ENCODE data around the gene TMEM86B.
A peak's percentile ranks its signal among the peaks of the same experiment; 100 is the strongest.

The TMEM86B gene

DNA sequence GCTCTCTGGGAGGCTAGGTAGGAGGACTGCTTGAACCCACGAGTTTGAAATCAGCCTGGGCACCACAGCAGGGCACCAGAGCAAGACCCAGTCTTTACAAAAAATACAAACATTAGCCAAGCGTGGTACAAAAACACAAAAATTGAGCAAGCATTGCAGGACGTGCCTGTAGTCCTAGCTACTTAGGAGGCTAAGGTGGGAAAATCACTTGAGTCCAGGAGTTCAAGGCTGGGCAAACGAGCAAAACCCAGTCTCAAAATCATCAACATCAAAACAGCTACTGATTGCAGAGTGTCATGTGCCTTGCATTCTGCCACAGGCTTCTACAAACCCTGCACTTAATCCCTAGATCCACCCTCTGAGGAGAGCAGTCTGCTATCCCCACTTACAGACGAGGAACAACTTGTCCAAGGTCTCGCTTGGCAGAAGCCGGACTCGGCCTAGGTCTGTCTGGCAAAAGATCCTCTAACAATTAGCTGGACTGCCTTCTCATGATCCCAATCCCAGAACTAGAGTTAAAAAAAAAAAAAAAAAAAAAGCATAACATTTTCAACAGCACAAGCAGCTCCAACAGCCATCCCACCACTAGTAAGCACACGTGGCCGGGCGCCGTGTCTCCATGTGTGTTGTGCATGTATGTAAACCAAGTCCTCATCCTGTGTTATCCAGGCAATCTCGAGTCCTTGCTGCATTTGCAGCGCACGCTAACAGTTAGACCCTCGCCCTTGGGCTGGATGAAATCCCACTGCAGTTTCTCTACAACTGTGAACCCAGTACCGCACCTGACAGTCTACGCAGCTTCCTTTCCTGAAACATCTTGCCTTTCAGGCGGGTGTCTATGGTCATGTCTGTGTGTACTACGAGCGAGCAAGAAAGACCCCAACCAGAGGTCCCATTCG, 28.2 kb upstream of the TMEM86B start:
- no peak for DNase-seq

DNA sequence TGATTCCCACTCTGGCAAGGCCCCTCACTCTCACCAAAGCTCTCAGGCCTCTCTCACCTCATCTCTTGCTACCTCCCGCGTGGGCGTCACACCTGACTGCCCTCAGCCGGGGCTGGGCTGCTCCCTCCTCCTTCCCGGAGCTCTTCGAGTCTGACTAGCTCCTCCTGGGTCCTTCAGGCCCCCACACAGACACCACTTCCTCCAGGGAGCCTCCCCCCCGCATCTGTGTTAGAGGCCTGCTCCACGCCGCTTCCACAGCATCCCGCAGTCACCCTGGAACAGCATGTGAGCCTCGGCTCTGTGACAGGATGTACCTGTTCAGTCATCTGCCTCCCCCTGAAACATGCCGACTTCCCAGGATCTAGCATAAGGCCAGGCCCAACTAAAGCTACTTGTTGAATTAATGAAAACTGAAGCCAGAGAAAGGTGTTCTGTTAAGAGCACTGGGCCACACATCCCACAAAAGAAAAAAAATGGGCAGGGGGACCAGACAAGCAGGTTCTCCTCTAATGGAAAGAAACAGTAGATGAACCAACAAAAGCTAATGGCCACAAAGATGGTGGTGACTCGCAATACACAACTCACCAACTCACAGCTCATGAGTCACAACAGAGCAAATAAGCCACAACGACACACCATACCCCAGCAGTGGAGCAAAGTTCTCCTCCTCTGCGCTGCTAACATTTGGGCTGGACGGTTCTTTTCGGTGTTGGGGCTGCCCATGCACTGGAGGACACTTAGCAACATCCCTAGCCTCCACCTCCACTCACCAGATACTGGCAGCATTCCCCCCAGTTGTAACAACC, 27.3 kb upstream of the TMEM86B start:
- DNase-seq, result no peak

DNA sequence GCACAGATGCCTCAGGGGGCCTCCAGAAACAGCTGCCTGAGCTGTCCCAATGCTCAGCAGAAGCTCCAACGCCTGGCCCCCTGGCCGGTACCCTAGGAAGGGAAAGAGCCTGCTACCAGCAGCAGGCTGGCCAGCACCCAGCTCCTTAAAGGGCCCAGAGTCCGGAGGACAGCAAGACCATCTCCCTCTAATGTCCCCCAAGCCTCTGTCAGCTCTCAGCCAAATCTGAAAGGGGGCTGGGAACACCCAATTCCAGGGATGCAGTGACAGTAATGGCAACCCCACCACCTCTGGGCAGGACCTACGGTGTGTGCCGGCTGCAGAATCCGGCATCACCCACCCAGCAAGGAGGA, 26.0 kb upstream of the TMEM86B start:
- DNase-seq, result no peak

DNA sequence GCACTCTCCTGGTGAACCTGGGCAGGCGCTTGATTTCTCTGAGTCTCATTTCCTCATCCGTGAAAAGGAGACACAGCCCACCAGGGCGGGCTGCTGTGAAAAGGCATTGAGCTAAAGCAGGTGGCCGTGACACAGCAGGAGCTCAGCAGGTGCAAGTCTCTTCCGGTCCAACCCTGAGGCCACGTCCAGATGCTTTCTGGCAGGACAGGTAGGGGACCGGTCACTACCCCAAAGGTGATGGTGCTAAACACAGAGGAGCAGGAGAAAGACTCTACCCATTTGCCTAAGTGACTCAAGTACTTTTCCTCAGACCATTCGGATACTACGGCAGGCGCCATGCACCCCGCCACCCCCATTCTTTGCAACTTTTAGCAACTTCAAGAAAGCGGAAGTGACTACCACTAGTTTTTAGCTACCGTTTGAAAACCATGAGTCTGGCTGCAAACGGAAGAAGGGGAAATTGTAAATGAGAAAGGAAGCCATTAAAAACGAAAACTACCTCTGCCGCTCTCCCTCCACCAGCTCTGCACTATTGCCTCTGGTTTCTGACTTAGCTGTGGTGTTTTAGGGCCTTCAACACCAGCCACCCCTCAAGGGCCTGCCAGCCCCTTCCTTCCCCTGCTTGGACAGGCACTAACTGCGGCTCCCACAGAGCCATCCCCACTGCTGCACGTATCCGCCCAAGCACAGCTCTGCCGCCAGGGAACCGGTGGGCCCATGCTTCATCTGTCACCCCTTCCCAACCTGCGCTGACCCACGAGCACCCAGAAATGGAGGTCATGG, 25.5 kb upstream of the TMEM86B start:
- DNase-seq, result peak; percentile 33

DNA sequence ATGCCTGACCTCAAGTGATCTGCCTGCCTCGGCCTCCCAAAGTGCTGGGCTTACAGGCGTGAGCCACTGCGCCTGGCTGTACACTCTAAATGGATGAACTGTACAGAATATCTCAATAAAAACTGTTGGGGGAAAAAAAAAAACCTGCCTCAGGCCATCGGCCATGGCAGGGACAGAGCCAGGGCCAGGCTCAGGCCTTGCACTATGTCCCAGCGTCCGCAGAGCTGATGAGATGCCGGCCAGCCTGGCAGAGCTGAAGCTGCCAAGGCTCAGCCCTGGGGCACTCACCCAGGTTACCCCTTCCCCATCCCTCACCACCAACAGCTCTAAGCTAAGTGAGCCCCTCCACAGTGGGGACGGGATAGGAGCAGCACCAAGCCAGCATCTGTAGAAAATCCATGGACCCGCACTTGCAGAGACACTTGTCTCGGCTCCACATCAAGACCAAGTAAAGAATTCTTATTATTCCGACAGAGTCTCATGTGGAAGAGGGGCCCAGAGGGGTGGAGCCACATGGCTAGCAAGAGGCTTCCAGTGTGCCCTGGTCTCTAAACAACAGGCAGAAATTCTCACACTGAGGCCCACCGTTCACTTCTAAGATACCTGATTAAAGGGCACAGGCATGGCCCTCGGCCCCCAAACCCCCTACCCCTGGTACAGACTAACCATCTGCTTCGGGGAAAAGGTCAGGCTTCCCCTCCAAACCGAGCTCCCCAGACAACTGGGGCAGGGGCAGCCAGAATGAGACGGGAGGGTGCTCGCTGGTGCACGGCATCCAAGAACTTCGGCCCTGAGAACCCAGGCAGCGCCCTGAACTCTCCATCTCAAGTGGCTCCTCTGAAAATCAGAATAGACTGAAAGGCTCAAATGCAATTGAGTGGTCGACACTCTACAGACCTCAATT, 24.4 kb upstream of the TMEM86B start:
- no peak for DNase-seq

DNA sequence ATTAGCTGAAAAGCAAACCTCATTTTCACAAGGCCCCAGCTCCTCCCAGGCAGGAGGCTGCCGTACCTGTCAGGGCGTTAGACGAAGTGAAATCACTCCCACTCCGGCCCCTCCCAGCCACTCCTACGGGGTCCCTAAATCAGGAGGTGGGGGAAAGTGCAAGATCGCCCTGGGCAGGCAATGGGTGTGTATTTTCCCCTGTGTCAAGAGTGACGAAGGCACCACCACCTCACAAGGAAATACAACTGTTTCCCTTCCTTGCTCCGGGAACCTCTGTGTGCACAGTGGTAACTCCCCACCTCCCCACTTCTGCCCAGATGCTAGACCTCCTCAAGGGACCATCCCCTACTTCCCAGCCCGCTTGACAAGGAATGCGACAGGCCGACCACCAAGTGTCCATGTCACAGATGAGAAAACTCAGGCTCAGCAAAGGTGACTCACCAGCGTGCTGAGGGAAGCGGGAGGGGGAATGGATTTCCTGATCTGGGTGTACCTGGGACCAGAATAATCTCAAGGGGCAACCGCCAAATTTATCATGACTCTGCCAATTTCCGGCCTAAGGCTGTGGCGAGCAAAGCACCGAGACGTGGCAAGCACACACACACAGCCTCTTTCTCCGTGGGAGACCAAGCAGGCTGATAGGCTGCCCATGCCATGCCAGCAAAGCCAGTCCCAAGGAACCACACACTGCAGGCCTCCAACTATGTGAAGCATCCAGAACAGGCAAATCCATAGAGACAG, 22.9 kb upstream of the TMEM86B start:
- no peak for DNase-seq

DNA sequence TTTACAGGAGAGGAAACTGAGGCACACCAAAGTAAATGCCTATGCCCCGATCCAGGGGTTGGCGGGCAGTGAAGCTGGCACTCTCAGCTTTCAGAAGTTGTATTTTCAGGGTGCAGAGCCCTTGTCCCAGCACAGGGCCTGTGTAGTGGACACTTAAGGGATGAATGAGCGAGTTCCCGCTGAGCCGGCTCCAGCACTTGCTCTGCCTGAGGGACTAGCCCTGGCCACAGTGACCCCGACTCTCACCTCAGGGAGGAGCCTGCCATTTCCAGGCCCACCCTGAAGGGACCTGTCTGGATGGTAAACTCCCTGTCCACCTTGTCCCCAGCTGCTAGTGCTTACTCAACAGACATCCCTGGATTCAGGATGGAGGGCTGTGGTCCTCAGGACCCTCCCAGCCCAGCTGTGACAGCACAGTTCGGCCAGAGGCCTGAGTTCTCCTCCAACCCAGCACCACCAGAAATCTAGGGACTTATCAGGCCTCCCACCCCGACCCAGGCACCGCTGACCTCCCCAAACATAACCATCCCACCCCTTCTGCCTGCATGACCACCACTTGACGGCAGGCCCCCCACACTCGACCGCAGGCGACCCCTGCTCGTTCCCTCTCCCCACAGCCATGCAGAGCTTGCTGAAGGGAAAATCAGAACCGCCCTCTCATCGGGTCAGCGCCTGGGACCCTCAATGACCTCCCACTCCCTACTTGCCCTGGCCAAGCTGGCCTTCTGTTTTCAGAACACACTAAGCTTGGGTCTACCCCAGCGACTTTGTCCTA, 21.9 kb upstream of the TMEM86B start:
- DNase-seq, result no peak

DNA sequence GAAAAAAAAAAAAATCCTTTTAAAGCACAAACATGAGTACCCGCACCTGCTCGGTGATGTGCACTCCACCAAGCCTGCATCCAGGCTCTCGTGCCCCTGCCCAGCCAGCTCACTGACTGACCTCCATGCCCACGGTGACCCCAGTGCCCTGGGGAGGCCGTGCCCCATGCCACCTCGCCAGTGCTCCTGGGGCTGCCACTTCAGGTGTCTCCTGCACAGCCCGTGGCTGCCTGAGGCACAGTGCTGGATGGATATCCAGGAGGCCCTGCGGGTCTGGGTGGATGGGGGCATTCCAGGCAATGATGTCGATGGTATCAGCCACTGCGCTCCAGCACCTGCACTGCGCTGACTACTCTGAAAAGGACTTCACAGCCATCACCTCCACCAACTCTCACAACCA, 21.3 kb upstream of the TMEM86B start:
- no peak for DNase-seq

DNA sequence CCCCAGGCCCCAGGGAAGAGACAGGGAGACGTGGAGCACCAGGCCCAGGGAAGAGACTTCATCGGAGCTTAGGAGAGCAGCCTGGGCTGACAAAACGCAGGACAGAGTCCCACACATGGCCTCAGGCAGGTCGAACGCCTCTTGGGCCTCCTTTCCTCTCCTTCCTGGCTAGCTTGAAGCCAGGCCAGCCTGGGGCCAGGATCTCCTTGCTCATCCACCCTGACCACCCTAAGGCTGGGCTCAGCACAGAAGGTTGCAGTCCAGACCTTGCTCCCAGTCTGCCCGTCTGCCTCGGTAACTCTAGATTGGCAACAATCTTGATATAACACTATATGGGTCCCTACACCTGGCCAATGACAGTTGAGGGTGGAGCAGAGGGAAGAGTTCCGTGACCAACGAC, 20.1 kb upstream of the TMEM86B start:
- no peak for DNase-seq

DNA sequence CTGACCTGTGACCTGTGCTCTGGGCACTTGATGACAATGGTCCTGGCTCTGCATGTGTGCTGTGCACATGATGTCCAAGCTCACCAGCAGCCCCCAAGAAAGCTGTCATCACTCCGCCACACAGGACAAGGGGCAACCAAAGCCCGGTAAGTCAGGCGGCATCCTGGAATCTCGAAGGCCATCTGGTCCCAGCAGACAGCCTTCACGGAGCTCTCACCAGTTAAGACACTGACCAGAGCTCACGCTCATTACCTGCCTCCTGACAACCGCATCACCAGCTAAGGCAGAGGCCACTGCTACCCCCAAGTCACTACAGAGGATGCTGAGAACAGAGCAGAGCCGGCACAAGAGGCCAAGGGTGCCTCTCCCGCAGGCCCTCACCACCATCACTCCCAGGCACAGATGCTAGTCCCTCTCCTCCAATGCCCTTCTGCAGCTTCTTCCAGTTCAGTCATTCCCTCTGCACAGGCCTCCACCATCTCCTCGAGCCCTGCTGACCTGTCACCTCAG, 19.7 kb upstream of the TMEM86B start:
- DNase-seq, result no peak

DNA sequence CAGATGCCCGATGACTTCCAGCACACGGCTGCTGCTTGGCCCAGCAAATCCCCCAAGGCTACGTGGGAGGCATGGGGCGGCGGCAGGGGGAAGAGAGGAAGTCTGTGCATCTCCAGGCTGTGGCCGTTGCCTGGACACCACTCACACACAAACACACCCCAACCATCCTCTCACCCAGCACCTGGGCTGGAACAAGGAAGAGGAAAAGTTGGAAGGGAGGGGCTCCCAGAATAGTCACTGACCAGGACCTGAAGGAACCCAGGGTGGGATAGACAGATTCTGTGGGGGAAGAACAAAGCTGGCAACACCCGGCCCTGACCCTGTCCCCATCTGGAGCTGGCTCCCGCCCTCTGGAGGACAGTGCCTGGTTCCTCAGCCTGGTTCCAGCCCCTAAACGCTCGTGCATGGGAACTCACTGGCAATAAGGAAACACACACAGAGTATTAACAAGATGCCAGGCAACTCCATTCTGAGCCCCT, 19.1 kb upstream of the TMEM86B start:
- DNase-seq, result no peak

DNA sequence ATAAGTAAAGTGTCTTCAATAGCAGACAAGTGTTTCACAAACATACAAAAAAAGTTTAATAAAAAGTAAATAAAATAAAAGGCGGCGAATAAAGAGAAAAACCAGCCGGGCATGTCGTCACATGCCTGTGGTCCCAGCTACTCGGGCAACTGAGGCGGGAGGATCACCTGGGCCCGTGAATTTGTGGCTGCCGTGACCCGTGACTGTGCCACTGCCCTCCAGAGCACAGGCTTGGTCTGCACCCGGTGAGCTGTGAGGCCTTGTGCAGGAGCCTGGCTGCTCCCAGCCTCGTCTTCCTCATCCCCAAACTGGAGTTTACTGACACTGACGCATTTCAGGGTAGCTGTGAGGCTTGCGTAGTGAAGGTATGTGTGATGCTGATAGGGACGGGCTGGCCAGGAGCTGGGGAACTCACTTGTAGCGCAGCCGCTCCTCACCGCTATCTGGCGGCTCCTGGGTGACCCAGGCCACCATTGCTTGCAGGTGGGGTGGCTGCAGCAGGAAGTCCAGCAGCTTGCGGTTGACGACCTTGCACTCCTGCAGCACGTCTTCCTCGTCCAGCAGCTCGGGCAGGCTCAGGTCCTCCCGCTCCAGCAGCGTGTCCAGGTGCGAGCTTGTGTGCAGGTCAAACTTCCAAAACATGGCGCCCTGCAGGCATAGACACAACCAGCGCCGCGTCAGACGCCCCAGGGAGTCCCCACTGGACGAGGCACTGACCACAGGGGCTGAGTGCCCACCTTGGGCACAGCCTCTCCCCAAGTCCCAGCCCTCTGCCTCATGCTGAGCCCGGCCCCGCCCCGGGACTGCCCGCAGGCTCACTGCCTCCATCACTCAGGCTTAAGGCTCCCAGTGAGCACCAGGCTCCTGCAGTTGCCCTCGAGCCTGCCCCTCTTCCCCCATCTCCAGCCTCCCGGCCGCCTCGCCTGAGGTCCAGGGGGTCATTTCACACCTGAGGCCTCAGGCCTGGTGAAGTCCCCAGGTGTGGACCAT, 18.2 kb upstream of the TMEM86B start:
- DNase-seq, result no peak

DNA sequence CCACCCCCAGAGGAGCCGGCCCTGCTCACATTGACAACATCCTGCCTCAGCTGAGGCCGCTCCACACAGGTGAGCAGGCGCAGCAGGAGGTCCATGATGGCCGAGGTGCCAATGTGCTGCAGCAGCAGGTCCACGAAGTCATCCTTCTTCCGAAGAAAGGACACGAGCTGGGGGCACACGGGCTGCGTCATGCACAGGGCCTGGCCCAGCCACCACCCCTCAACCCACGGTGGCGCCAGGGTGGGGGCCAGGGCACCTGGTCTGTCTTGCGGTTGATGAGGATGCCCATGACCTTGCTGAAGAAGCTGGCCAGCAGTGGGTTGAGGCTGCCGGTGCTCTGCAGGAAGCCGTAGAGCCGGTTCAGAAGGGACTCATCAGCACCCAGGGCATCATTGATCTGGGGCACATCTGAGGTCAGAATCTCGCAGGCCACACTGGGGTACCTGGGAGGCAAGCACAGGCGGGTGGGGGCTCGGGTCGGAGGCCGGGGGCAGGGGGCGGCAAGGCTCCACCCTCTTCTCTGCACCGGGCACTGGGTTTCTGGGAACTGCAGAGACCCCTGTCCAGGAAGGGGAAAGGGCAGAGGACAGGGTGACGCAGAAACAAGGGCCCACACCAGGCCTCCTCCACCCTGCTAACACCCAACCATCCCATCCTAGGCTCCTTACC, 16.8 kb upstream of the TMEM86B start:
- no peak for DNase-seq

DNA sequence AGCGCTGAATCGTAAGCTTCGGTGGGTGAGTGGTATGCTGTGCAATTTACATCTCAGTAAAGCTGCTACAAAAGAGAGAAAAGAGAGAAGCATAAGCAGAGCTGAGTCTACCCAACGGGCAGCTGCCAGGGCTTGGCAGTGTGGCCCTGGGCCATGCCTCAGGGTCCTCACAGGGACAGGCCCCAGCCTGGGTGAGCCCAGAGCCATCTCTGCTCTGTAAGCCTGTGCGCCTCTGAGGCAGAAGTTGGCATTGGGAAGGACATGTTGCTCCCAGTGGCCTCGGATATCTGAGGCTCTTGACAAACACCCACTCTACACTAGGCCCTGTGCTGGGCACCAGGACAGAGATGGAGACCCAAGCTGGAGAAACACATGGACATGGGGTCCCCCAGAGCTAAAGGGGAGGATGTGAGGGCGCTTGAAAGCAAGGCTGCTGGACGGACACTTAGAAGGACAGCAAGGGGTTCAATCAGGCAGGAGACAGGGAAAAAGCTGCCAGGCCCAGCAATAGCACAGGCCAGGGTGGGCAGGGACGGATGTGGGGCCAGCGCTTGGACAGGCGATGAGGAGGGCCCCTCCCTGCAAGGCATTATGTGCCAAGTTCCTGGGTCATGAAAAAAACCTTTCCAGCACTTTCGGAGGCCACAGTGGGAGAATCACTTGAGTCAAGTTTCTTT, 15.6 kb upstream of the TMEM86B start:
- DNase-seq, result no peak

DNA sequence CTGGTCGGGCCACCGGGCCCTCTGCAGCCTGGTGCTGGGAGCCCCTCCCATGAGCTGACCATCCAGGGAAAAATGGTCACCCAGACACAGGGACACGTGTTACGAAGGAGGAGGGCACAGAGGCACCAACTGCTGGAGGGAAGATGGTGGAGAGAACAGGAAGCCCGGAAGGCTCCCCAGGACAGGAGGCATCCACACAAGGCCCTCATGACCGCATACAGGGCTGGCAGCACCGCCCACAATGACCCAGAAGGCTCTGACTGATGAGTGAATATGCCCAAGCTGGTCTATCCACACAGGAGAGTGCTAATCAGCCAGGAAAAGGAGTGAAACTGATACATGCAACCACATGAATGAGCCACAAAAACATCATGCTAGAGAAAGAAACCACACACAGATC, 14.0 kb upstream of the TMEM86B start:
- DNase-seq, result no peak

DNA sequence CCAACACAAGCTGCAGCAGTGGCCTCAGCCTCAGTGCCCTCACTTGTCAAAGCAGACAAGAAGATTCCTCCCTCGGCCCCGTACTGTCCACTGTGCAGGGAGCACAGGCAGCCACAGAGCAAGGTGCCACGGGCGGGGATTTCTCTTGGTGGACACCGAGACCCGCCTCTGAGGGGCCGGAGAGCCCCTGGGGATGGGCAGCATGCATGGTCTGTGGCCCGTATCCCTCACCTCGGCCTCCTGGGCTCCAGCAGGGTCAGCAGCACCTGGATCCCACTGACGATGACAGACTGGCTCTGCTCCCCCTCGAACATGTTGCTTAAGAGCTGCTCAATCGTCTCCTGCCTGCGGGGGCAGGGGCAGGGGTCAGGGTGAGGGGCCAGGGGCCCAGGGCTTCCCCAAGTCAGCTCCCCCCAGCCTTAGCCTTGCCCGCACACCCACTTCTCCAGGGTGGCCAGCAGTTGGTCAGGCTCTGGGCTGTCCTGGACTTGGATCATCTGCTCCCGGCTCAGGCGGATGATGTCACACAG, 13.4 kb upstream of the TMEM86B start:
- no peak for DNase-seq

DNA sequence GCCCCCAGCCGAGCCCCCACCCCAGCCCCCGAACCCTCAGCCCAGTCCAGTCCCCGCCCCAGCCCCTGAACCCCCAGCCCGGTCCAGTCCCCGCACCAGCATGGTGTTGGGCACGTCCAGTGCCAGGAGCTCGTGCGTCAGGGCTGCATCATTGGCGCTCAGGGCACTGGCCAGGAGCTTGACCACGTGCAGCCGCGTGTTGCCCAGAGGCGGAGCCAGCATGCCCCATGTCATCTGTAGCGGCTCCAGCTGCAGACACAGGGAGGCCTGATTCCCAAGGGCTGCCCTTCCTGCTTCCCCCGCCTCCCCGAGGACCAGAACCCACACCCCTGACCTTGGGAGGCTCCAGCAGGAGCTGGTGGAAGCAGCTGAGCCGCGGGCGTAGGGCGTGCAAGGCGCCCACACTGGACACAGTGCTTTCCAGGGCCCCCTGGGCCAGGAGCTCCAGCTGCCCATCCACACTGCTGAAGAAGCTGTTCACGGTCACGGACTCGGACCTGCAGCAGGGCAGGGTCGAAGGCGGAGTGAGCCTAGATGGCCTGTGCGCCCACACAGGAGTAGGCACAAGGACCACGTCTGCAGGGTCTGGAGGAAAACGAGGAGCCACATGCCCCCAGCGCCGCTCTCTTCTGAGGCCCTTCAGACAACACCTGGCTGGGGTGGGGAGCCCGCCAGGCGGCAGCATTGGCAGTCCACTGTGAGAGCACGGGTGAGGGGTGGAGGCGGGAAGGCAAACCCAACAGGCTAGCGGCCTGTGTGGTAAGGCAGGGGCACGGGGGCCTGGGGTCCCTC, 12.8 kb upstream of the TMEM86B start:
- DNase-seq, result no peak
